Naive thymus-derived CD8-positive, alpha-beta T cell (primary cell): ENCODE results near the gene PTX4. TPM values are rescaled to one million over a fixed set of nuclear protein-coding genes. Genes with fewer than 3 reads are reported as not detected.
A peak's percentile ranks its signal among the peaks of the same experiment; 100 is the strongest.

ENCODE experiments used
- ATAC-seq, 2 donors: fragments of 150-1000 bp; cut with Tn5 transposase in 1 of 2; sonication (Bioruptor Pico), chemical (Tn5 transposase) in 1 of 2; 1 replicate in 1 of 2; 2 replicates in 1 of 2; pipeline ENCODE4 v1.10.0; 2021; ENCODE audit warnings: mild to moderate bottlenecking in 2 of 2, moderate library complexity in 2 of 2
- POLR2A ChIA-PET: fragments of 350-600 bp; sonication (Branson Sonifier 250); formaldehyde crosslinking; loops from one replicate; lab custom pipeline; 2021; ENCODE audit warnings: antibody characterized with exemption; lab: Charles Lee
- DNase-seq, 10 donors: peaks; one replicate each; pipeline versions ENCODE4 v3.0.0 to v3.0.0-alpha.2; 2020 to 2022
- H3K27ac Mint-ChIP-seq, 10 donors: one replicate each; pipeline ENCODE4 v1.8.0; 2020 to 2022; ENCODE audit warnings: mild to moderate bottlenecking in 10 of 10, mixed read lengths in 10 of 10, moderate library complexity in 4 of 10, inconsistent platforms in 1 of 10
- H3K27me3 Mint-ChIP-seq, 5 donors: one replicate each; pipeline ENCODE4 v1.8.0; 2021 to 2022; ENCODE audit warnings: mixed read lengths in 5 of 5
- H3K36me3 Mint-ChIP-seq, 3 donors: one replicate each; pipeline ENCODE4 v1.8.0; 2020 to 2022; ENCODE audit warnings: mixed read lengths in 3 of 3, mild to moderate bottlenecking in 2 of 3, inconsistent platforms in 1 of 3
- H3K4me1 Mint-ChIP-seq, 4 donors: one replicate each; pipeline ENCODE4 v1.8.0; 2021 to 2022; ENCODE audit warnings: mixed read lengths in 4 of 4
- H3K4me3 Mint-ChIP-seq, 10 donors: one replicate each; pipeline ENCODE4 v1.8.0; 2020 to 2022; ENCODE audit warnings: mild to moderate bottlenecking in 10 of 10, mixed read lengths in 10 of 10, moderate library complexity in 6 of 10, inconsistent platforms in 1 of 10
- H3K9me3 Mint-ChIP-seq, 9 donors: one replicate each; pipeline ENCODE4 v1.8.0; 2020 to 2022; ENCODE audit warnings: mixed read lengths in 9 of 9, mild to moderate bottlenecking in 3 of 9, inconsistent platforms in 1 of 9, moderate library complexity in 1 of 9
- polyA plus RNA-seq, 3 donors: library from polyadenylated mRNA; unstranded; fragments of 300-500 nt; fragmentation: Illumina TruSeq; gene quantifications; one replicate each; pipeline ENCODE4 v1.2.3, GENCODE V29; 2021
- total RNA-seq, 8 experiments: library from RNA in 2 of 8; stranded (reverse) in 2 of 8; gene quantifications; one replicate each; pipeline ENCODE4 v1.2.3 and lab custom pipeline; 2021 to 2026

The PTX4 gene
- total and polyA plus RNA-seq, 5 experiments from 2014 or later = not detected

GRCh38 chr16:1451702-1452392 is 36.9 kb downstream of the PTX4 start:
- Mint-ChIP-seq H3K27me3 (no peaks in the 10 kb centered on the region), H3K4me1 (peaks cover 0 to 2% (median 0%) of the 10 kb centered on the region in 4 donors), H3K4me3 (peak overlapping the region in 2 of 10 donors; percentile 7 to 67), H3K9me3 (no peaks in the 10 kb centered on the region), H3K27ac (peak overlapping the region in 2 of 10 donors; percentile 56 to 81), H3K36me3 (peaks cover 0 to 29% (median 4%) of the 10 kb centered on the region in 3 donors)
- POLR2A ChIA-PET = no interaction called here
- no peak for DNase-seq
- ATAC-seq = no peak

GRCh38 chr16:1450841-1451240 is 37.9 kb downstream of the PTX4 start:
- ATAC-seq = no peak
- H3K4me1 Mint-ChIP-seq = peaks cover 0 to 2% (median 0%) of the 10 kb centered on the region in 4 donors
- no peak overlapping the region for H3K27ac Mint-ChIP-seq
- H3K4me3 Mint-ChIP-seq = no peak overlapping the region
- no peaks in the 10 kb centered on the region for H3K9me3 Mint-ChIP-seq
- peaks cover 0 to 24% (median 8%) of the 10 kb centered on the region in 3 donors for H3K36me3 Mint-ChIP-seq
- no peaks in the 10 kb centered on the region for H3K27me3 Mint-ChIP-seq
- DNase-seq = no peak
- POLR2A ChIA-PET = interaction anchor here (0.6 kb wide), 1 partner anchor 25 kb away, joined by 4 read pairs; no protein-coding TSS in a partner anchor

GRCh38 chr16:1450218-1450617 is 38.5 kb downstream of the PTX4 start:
- Mint-ChIP-seq H3K9me3 (no peaks in the 10 kb centered on the region), H3K27me3 (no peaks in the 10 kb centered on the region), H3K36me3 (peaks cover 0 to 24% (median 8%) of the 10 kb centered on the region in 3 donors), H3K4me1 (peaks cover 0 to 2% (median 0%) of the 10 kb centered on the region in 4 donors), H3K4me3 (no peak overlapping the region), H3K27ac (peak overlapping the region in 1 of 10 donors; percentile 40)
- POLR2A ChIA-PET = interaction anchor here (0.6 kb wide), 2 partner anchors 22 to 53 kb away, joined by 3 to 4 read pairs; no protein-coding TSS in a partner anchor
- ATAC-seq = no peak
- no peak for DNase-seq

- no peak for DNase-seq
- Mint-ChIP-seq H3K27me3 (no peaks in the 10 kb centered on the region), H3K27ac (no peak overlapping the region), H3K4me1 (peaks cover 0 to 2% (median 0%) of the 10 kb centered on the region in 4 donors), H3K4me3 (no peak overlapping the region), H3K9me3 (no peaks in the 10 kb centered on the region), H3K36me3 (peaks cover 0 to 24% (median 8%) of the 10 kb centered on the region in 3 donors)
- ATAC-seq = no peak
- POLR2A ChIA-PET = no interaction called here
Measured at GRCh38 chr16:1449201-1449788, 39.4 kb downstream of the PTX4 start.

- Mint-ChIP-seq H3K9me3 (no peaks in the 10 kb centered on the region), H3K4me3 (no peak overlapping the region), H3K4me1 (peaks cover 0 to 2% (median 0%) of the 10 kb centered on the region in 4 donors), H3K36me3 (peaks cover 0 to 22% (median 8%) of the 10 kb centered on the region in 3 donors), H3K27me3 (no peaks in the 10 kb centered on the region), H3K27ac (no peak overlapping the region)
- POLR2A ChIA-PET = no interaction called here
- DNase-seq = no peak
- ATAC-seq = no peak
Measured at GRCh38 chr16:1448536-1449116, 40.1 kb downstream of the PTX4 start.

GRCh38 chr16:1447965-1448364 is 40.8 kb downstream of the PTX4 start:
- peaks cover 0 to 2% (median 0%) of the 10 kb centered on the region in 4 donors for H3K4me1 Mint-ChIP-seq
- peaks cover 0 to 15% (median 8%) of the 10 kb centered on the region in 3 donors for H3K36me3 Mint-ChIP-seq
- DNase-seq (no peak), ATAC-seq (no peak)
- POLR2A ChIA-PET = no interaction called here
- no peak overlapping the region for H3K27ac Mint-ChIP-seq
- no peaks in the 10 kb centered on the region for H3K9me3 Mint-ChIP-seq
- no peaks in the 10 kb centered on the region for H3K27me3 Mint-ChIP-seq
- no peak overlapping the region for H3K4me3 Mint-ChIP-seq

- POLR2A ChIA-PET = interaction anchor here (1.3 kb wide), 1 partner anchor 26 kb away, joined by 3 read pairs; the partner anchor contains the start of gene UQCC4
- Mint-ChIP-seq H3K4me1 (no peaks in the 10 kb centered on the region), H3K27ac (no peak overlapping the region), H3K36me3 (peaks cover 0 to 6% (median 6%) of the 10 kb centered on the region in 3 donors), H3K27me3 (no peaks in the 10 kb centered on the region), H3K9me3 (no peaks in the 10 kb centered on the region), H3K4me3 (no peak overlapping the region)
- DNase-seq (no peak), ATAC-seq (no peak)
Measured at GRCh38 chr16:1446296-1447080, 42.3 kb downstream of the PTX4 start.

GRCh38 chr16:1445518-1446203 is 43.1 kb downstream of the PTX4 start:
- Mint-ChIP-seq H3K27ac (no peak overlapping the region), H3K4me1 (no peaks in the 10 kb centered on the region), H3K27me3 (no peaks in the 10 kb centered on the region), H3K4me3 (no peak overlapping the region), H3K36me3 (peaks cover 0 to 4% (median 3%) of the 10 kb centered on the region in 3 donors), H3K9me3 (no peaks in the 10 kb centered on the region)
- DNase-seq (no peak), ATAC-seq (no peak)
- POLR2A ChIA-PET = interaction anchor here (1.3 kb wide), 1 partner anchor 25 kb away, joined by 3 read pairs; the partner anchor contains the start of gene UQCC4

- no peak for ATAC-seq
- Mint-ChIP-seq H3K9me3 (no peaks in the 10 kb centered on the region), H3K4me3 (no peak overlapping the region), H3K4me1 (no peaks in the 10 kb centered on the region), H3K27me3 (no peaks in the 10 kb centered on the region), H3K27ac (no peak overlapping the region), H3K36me3 (peaks cover 0 to 4% (median 3%) of the 10 kb centered on the region in 3 donors)
- POLR2A ChIA-PET = interaction anchor here (0.8 kb wide), 1 partner anchor 279 kb away, joined by 3 read pairs; no protein-coding TSS in a partner anchor
- no peak for DNase-seq
Measured at GRCh38 chr16:1444730-1445517, 43.8 kb downstream of the PTX4 start.

GRCh38 chr16:1443980-1444729 is 44.6 kb downstream of the PTX4 start, which contains the start of gene CCDC154:
TSS of gene CCDC154 (minus strand) at chr16:1444556. CDS start at chr16:1444322, 234 bp downstream.
- H3K27ac Mint-ChIP-seq = no peak within 1 kb of the TSS

More at GRCh38 chr16:1443980-1444729, 44.6 kb downstream of the PTX4 start, which contains the start of gene CCDC154:
- ATAC-seq (no peak), DNase-seq (no peak)
- Mint-ChIP-seq H3K4me1 (no peaks in the 10 kb centered on the region), H3K9me3 (no peaks in the 10 kb centered on the region), H3K36me3 (peaks cover 0 to 4% (median 3%) of the 10 kb centered on the region in 3 donors), H3K4me3 (no peak within 1 kb of the TSS), H3K27me3 (no peaks in the 10 kb centered on the region)
- POLR2A ChIA-PET = interaction anchor here (0.8 kb wide), 1 partner anchor 279 kb away, joined by 3 read pairs; no protein-coding TSS in a partner anchor
